22Rv1 (cell line): ENCODE data around the gene PSMC3.

Source experiments
- H3K27ac ChIP-seq: fragments of 450-650 bp; 2 replicates; pipeline ENCODE4 v1.5.1; 2017
- ZFX ChIP-seq: fragments of 450-650 bp; IDR thresholded peaks from 2 replicates; pipeline ENCODE4 v1.6.1; 2017; ENCODE audit warnings: antibody characterized with exemption, borderline replicate concordance
- TF ChIP-seq, protein P1 (sequence below): fragments of 450-650 bp; IDR thresholded peaks from 2 replicates; pipeline ENCODE4 v1.5.1; 2017; ENCODE audit warnings: mild to moderate bottlenecking

The PSMC3 gene

DNA sequence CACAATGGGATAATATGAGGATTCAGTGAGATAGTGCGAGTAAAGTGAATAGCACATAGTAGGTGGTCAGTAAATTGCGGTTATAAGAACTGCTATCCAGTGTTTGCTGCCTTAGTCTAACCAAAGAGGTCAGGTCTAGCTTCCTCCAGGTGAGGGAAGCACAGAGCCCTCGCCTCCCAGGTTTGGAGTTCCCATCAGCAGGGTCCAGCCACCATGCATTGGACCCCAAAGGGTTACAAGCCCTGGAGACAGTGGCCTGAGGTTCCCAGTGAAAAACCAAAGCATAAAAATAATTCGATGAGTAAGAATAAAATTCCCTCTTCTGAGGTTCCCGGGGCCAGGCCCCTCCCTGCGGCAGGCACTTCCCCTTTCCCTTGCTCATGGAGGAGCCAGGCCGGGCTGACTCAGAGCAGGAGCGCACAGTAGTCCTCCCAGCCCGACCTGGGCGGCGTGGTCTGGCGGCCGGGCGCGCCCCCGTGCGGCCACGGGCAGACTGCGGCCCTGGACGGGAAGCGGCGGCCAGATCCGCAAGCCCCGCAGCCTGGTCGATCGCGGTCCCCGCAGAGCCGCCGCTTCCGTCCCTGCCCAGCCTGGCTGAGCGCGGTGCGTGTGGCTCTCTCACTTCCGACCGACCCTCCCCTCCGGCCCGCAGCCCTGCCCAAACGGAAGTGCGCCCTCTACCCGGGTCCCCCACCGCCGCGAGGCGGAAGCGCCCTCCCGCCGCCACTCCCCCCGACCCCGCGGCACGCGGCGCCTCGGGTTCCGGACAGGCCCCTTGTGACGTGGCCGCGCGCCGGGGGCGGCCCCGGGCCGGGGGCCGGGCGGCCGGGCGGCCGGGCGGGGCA lies 18.3 kb downstream of the PSMC3 start, which contains the start of gene SLC39A13:
TSS of gene SLC39A13 (plus strand) at position 845 of the 845 bp plus-strand sequence. CDS start 1,505 bp downstream, outside the sequence.
- no peak for TF ChIP-seq ZFX
- TF ChIP-seq, protein P1, sequence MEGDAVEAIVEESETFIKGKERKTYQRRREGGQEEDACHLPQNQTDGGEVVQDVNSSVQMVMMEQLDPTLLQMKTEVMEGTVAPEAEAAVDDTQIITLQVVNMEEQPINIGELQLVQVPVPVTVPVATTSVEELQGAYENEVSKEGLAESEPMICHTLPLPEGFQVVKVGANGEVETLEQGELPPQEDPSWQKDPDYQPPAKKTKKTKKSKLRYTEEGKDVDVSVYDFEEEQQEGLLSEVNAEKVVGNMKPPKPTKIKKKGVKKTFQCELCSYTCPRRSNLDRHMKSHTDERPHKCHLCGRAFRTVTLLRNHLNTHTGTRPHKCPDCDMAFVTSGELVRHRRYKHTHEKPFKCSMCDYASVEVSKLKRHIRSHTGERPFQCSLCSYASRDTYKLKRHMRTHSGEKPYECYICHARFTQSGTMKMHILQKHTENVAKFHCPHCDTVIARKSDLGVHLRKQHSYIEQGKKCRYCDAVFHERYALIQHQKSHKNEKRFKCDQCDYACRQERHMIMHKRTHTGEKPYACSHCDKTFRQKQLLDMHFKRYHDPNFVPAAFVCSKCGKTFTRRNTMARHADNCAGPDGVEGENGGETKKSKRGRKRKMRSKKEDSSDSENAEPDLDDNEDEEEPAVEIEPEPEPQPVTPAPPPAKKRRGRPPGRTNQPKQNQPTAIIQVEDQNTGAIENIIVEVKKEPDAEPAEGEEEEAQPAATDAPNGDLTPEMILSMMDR, result peak; percentile 95
- H3K27ac ChIP-seq, result peak within 1 kb of the TSS; percentile 94

DNA sequence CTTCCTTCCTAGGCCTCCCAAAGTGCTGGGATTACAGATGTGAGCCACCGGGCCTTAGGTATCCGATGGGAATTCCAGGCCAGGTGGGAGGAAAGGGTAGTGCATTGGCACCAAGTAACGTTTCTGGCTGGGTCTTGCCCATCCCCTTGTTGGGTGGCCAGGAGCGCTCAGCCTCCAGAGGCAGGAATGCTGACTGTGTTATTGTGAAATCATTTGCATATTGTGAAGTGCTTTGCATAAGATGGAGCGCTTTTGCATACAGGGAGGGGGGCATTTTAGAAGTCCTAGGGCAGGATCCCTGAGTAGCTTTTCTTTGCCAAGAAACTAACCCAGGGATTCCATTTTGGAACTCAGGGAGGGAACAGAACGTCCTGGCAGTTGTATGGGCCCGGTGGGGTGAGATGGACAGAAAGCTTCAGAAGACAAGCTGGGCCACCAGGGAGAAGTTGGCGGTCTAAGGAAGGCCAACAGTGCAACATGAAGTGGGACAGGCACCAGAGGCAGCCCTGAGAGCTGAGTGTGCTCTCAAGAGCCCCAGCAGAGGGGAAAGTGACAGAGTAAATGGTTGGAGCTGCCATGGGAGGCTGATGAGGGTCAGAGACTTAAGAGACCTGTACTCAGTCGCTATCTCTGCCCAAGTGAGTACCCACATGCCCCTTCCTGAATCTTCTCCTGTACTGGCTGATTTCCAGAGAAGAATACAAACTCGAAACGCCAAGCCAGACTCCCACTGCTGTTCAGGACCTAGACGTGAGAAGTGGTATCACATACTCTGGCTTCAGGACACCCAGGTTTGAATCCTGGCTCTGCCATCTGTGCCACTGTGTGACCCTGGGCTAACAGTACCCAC lies 19.1 kb downstream of the PSMC3 start:
- TF ChIP-seq, protein P1, result no peak
- no peak for TF ChIP-seq ZFX
- peak overlapping the region; percentile 94 for H3K27ac ChIP-seq

DNA sequence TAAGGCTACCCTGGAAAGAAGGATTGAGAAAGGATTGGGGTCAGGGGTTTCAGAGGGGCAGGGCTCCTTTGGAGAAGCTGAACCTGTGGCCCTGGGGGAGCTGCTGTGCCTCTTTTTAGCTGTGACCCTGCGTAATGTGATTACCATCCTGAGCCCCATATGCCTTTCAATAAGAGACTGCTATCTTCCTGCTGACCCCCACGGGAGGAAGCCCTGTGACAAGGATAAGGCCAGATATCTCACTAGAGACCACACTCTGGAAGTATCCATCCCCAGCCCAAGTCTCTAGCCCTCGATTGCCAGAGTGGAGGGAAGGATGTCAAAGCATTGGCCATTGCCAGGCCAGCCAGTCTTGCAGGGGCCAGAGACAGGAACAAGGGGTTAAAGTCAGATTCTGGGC lies 22.7 kb downstream of the PSMC3 start:
- H3K27ac ChIP-seq, result no peak overlapping the region
- TF ChIP-seq ZFX, result no peak
- TF ChIP-seq, protein P1, result no peak

DNA sequence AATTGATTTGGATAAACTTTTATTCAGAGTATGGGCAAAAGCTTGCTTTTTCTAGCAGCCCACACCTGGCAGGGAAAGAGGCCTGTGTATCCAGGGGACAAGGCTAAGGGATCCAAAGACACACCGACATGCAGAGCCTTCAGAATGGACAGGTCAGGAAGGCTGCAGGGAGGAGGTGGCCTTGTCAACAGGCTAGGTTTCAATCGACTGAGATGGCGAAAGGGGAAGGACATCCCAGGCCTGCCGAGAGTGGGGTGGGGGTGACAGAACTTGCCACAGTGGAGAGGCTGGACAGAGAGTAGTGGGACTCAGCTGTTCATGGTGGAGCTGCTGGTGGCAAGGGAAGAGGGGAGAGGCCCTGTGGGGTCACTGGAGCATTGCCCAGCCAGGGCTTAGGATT lies 23.1 kb downstream of the PSMC3 start:
- TF ChIP-seq, protein P1, result no peak
- TF ChIP-seq ZFX, result no peak
- H3K27ac ChIP-seq, result no peak overlapping the region

DNA sequence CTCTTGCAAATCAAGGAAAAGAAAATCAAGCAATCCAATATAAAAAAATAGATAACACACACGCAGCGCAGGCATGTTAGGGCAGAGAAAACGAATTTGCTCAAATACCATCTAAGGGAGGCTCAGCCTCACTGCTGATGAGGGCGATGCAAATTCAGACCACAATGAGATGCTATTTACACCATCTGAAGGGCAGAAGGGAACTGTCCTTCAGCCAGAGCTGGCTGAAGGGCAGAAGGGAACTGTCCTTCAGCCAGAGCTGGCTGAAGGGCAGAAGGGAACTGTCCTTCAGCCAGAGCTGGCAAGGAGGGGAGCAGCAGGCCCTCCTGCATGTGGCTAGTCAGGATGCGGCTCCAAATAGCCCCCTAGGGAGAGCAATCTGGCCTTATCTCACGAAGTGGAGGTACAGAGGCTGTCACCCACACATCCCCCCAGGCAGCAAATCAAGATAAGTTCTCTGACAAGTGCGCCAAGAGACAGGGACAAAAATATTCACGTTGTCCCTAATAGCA lies 25.4 kb downstream of the PSMC3 start:
- TF ChIP-seq ZFX, result no peak
- TF ChIP-seq, protein P1, result no peak
- 0 out of 2 replicates have a peak overlapping the region, but pooled peaks have one; percentile 7 for H3K27ac ChIP-seq

DNA sequence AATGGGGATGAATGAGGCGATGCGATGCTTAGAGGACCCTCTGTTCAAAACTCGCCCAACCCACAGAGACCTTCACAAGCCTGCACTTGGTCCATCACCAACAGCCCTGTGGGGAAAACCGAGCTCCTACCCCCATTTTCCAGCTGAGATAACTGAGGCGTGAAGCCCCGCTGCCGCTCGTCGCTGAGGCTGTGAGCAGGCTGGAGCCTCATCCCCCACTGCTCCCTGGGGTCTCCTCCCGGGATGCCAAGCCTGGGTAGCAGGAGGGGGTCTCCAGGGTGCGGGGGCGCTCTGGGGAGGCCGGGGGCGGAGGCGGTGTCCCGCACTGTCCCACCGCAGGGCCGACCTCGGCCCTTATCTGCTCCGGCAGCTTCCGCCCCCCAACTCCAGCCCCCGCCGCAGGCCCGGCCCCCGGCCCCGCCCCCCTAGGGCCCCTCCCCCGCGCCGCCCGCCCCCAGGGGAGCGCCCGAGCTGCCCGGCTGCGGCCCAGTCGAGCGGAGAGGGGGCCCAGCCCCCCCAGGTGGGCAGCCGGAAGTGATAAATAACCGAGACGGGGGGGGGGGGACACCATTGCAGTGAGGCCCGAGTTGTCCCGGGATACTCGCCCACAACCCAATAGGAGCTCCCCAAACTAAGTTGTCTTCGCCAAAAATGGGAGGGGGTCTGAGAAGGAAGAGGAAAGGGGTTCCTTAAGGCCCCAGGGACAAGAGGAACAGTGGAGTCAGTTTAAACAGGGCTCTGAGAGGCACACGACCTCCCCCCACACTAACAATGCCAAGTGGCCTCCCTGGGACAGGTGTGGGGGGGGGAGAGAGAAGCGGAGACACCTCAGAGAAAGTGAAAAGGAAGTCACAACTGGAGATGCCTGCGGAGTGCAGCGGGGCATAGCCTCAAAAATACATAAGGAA lies 26.1 kb downstream of the PSMC3 start:
- H3K27ac ChIP-seq, result no peak overlapping the region
- TF ChIP-seq, protein P1, result no peak
- TF ChIP-seq ZFX, result no peak
